GM23338 (cell line): ENCODE results near the gene DYNLT3.

Experiments
- CREB1 ChIP-seq: fragments of 250-450 bp; sonication (Bioruptor Pico); IDR thresholded peaks from 2 replicates; pipeline ENCODE4 v1.5.0; 2020; ENCODE audit warnings: low read depth, mild to moderate bottlenecking, moderate library complexity
- CTCF ChIP-seq, 2 experiments: fragments of 200-600 bp in 1 of 2; sonication (generic) in 1 of 2; conservative IDR thresholded peaks; 2 replicates each; pipeline versions ENCODE4 v1.5.1 to v1.6.1; 2016 to 2017; ENCODE audit warnings: antibody characterized with exemption in 2 of 2, low read depth in 2 of 2, mild to moderate bottlenecking in 2 of 2, moderate library complexity in 1 of 2
- EZH2 ChIP-seq: fragments of 200-600 bp; sonication (generic); IDR thresholded peaks from one replicate; pipeline ENCODE4 v1.8.0; 2017; ENCODE audit warnings: antibody characterized with exemption, mild to moderate bottlenecking, low read depth; ENCODE audit not compliant: unreplicated experiment
- EZH2phosphoT487 ChIP-seq: fragments of 200-600 bp; sonication (generic); IDR thresholded peaks from one replicate; pipeline ENCODE4 v1.8.1; 2018; ENCODE audit warnings: antibody characterized with exemption; ENCODE audit not compliant: unreplicated experiment
- JUNB ChIP-seq: IDR thresholded peaks from one replicate; pipeline ENCODE4 v1.6.1; 2016; ENCODE audit warnings: antibody characterized with exemption; ENCODE audit not compliant: unreplicated experiment
- NANOG ChIP-seq: IDR thresholded peaks from 2 replicates; pipeline ENCODE4 v1.6.1; 2016; ENCODE audit warnings: antibody characterized with exemption, borderline replicate concordance
- POLR2AphosphoS5 ChIP-seq: IDR thresholded peaks from 2 replicates; pipeline ENCODE4 v1.6.1; 2016; ENCODE audit warnings: antibody characterized with exemption, low read depth
- REST ChIP-seq: IDR thresholded peaks from one replicate; pipeline ENCODE4 v1.6.1; 2018; ENCODE audit warnings: antibody characterized with exemption; ENCODE audit not compliant: unreplicated experiment
- STAT1 ChIP-seq: IDR thresholded peaks from one replicate; pipeline ENCODE4 v1.6.1; 2016; ENCODE audit warnings: antibody characterized with exemption; ENCODE audit not compliant: unreplicated experiment
- ZNF114 ChIP-seq: fragments of 250-450 bp; sonication (Bioruptor Pico); IDR thresholded peaks from 2 replicates; pipeline ENCODE4 v1.5.0; 2020; ENCODE audit warnings: mild to moderate bottlenecking, moderate library complexity
- TF ChIP-seq, protein P1 (sequence below): IDR thresholded peaks from 2 replicates; pipeline ENCODE4 v1.6.1; 2016; ENCODE audit warnings: antibody characterized with exemption
- TF ChIP-seq, protein P2 (sequence below): fragments of 250-450 bp; sonication (Bioruptor Pico); IDR thresholded peaks from 2 replicates; pipeline ENCODE4 v1.5.0; 2020; ENCODE audit warnings: mild to moderate bottlenecking, moderate library complexity

DNA sequence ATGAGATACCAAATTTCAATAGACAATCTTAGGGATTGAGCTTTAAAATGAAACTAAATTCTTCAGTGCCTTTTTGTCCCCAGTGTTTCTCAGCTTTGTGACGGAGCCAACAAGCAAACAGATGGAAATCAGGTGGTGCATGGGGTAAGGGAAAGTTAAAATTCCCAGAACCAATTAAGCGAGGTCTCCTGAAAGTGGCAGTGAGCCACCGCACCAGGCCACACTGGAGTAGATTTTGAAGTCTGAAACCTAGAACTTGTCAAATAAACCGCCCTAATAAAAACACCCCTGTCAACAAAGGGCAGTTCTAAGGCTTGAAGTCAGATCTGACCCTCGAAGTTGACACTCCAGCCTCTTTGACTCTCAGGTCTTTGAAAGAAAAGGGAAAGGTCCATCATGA, 40.6 kb upstream of the DYNLT3 start:
- TF ChIP-seq NANOG (no peak), EZH2phosphoT487 (no peak), EZH2 (no peak), CTCF (conservative IDR thresholded peaks at IDR 0.05; ENCODE audit: low read depth in 2 of 2) (no peak), POLR2AphosphoS5 (no peak), JUNB (no peak), REST (no peak), CREB1 (CRISPR knock-in tag) (no peak), ZNF114 (CRISPR knock-in tag) (no peak), STAT1 (no peak)
- TF ChIP-seq, protein P1, sequence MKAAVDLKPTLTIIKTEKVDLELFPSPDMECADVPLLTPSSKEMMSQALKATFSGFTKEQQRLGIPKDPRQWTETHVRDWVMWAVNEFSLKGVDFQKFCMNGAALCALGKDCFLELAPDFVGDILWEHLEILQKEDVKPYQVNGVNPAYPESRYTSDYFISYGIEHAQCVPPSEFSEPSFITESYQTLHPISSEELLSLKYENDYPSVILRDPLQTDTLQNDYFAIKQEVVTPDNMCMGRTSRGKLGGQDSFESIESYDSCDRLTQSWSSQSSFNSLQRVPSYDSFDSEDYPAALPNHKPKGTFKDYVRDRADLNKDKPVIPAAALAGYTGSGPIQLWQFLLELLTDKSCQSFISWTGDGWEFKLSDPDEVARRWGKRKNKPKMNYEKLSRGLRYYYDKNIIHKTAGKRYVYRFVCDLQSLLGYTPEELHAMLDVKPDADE: no peak
- TF ChIP-seq, protein P2, sequence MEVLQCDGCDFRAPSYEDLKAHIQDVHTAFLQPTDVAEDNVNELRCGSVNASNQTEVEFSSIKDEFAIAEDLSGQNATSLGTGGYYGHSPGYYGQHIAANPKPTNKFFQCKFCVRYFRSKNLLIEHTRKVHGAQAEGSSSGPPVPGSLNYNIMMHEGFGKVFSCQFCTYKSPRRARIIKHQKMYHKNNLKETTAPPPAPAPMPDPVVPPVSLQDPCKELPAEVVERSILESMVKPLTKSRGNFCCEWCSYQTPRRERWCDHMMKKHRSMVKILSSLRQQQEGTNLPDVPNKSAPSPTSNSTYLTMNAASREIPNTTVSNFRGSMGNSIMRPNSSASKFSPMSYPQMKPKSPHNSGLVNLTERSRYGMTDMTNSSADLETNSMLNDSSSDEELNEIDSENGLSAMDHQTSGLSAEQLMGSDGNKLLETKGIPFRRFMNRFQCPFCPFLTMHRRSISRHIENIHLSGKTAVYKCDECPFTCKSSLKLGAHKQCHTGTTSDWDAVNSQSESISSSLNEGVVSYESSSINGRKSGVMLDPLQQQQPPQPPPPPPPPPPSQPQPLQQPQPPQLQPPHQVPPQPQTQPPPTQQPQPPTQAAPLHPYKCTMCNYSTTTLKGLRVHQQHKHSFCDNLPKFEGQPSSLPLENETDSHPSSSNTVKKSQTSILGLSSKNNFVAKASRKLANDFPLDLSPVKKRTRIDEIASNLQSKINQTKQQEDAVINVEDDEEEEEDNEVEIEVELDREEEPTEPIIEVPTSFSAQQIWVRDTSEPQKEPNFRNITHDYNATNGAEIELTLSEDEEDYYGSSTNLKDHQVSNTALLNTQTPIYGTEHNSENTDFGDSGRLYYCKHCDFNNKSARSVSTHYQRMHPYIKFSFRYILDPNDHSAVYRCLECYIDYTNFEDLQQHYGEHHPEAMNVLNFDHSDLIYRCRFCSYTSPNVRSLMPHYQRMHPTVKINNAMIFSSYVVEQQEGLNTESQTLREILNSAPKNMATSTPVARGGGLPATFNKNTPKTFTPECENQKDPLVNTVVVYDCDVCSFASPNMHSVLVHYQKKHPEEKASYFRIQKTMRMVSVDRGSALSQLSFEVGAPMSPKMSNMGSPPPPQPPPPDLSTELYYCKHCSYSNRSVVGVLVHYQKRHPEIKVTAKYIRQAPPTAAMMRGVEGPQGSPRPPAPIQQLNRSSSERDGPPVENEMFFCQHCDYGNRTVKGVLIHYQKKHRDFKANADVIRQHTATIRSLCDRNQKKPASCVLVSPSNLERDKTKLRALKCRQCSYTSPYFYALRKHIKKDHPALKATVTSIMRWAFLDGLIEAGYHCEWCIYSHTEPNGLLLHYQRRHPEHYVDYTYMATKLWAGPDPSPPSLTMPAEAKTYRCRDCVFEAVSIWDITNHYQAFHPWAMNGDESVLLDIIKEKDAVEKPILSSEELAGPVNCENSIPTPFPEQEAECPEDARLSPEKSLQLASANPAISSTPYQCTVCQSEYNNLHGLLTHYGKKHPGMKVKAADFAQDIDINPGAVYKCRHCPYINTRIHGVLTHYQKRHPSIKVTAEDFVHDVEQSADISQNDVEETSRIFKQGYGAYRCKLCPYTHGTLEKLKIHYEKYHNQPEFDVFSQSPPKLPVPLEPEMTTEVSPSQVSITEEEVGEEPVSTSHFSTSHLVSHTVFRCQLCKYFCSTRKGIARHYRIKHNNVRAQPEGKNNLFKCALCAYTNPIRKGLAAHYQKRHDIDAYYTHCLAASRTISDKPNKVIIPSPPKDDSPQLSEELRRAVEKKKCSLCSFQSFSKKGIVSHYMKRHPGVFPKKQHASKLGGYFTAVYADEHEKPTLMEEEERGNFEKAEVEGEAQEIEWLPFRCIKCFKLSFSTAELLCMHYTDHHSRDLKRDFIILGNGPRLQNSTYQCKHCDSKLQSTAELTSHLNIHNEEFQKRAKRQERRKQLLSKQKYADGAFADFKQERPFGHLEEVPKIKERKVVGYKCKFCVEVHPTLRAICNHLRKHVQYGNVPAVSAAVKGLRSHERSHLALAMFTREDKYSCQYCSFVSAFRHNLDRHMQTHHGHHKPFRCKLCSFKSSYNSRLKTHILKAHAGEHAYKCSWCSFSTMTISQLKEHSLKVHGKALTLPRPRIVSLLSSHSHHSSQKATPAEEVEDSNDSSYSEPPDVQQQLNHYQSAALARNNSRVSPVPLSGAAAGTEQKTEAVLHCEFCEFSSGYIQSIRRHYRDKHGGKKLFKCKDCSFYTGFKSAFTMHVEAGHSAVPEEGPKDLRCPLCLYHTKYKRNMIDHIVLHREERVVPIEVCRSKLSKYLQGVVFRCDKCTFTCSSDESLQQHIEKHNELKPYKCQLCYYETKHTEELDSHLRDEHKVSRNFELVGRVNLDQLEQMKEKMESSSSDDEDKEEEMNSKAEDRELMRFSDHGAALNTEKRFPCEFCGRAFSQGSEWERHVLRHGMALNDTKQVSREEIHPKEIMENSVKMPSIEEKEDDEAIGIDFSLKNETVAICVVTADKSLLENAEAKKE (CRISPR knock-in tag): no peak
